Fibroblast of lung (primary cell): ENCODE measurements around the gene SRCAP.

Experiments
- CTCF ChIP-seq, 2 donors: IDR thresholded peaks in 1 of 2; conservative IDR thresholded peaks in 1 of 2; 1 replicate in 1 of 2; 2 replicates in 1 of 2; pipeline ENCODE4 v1.5.1; 2011 to 2012; ENCODE audit warnings: low read length in 2 of 2, control low read depth in 1 of 2, inconsistent platforms in 1 of 2, low read depth in 1 of 2, mild to moderate bottlenecking in 1 of 2
- EZH2 ChIP-seq: IDR thresholded peaks from 2 replicates; pipeline ENCODE4 v1.5.1; 2012; ENCODE audit warnings: low read length, control low read depth, mild to moderate bottlenecking; ENCODE audit errors: missing control alignments

GRCh38 chr16:30722916-30723315 lies 23.9 kb downstream of the SRCAP start:
- TF ChIP-seq CTCF (conservative IDR thresholded peaks at IDR 0.05 in 1 of 2, IDR thresholded peaks at IDR 0.05 in 1 of 2; ENCODE audit: low read depth in 1 of 2, low read length in 2 of 2), result no peak
- no peak for TF ChIP-seq EZH2
